ENCODE data around the gene CAV3.

Gene CAV3

GRCh38 chr3:8736436-8736835 is 2.8 kb downstream of the CAV3 start:
- DNase-seq, result no peak

- DNase-seq, result no peak
Measured at GRCh38 chr3:8737301-8737700, 3.7 kb downstream of the CAV3 start.

GRCh38 chr3:8737823-8738222 is 4.2 kb downstream of the CAV3 start:
- no peak for DNase-seq

GRCh38 chr3:8738639-8739038 is 5.0 kb downstream of the CAV3 start:
- DNase-seq, result no peak

- peak; percentile 55 for DNase-seq
Measured at GRCh38 chr3:8739757-8740504, 6.3 kb downstream of the CAV3 start.

GRCh38 chr3:8741581-8742261 is 8.1 kb downstream of the CAV3 start:
- DNase-seq, result no peak

- no peak for DNase-seq
Measured at GRCh38 chr3:8743021-8743601, 9.5 kb downstream of the CAV3 start.

GRCh38 chr3:8743911-8744310 is 10.3 kb downstream of the CAV3 start:
- no peak for DNase-seq

GRCh38 chr3:8745619-8746370 is 12.2 kb downstream of the CAV3 start:
- DNase-seq, result no peak

GRCh38 chr3:8746780-8747345 is 13.3 kb downstream of the CAV3 start:
- DNase-seq, result no peak

GRCh38 chr3:8749316-8749715 is 15.7 kb downstream of the CAV3 start:
- DNase-seq, result no peak

GRCh38 chr3:8752832-8753231 is 19.2 kb downstream of the CAV3 start:
- DNase-seq, result no peak

GRCh38 chr3:8755097-8755496 is 21.5 kb downstream of the CAV3 start:
- no peak for DNase-seq

- DNase-seq, result no peak
Measured at GRCh38 chr3:8755564-8756237, 22.1 kb downstream of the CAV3 start.

- DNase-seq, result no peak
Measured at GRCh38 chr3:8756671-8757070, 23.1 kb downstream of the CAV3 start.

- DNase-seq, result no peak
Measured at GRCh38 chr3:8757551-8758518, 24.2 kb downstream of the CAV3 start.

GRCh38 chr3:8759038-8759707 is 25.6 kb downstream of the CAV3 start:
- no peak for DNase-seq

GRCh38 chr3:8760091-8760490 is 26.5 kb downstream of the CAV3 start:
- no peak for DNase-seq

- DNase-seq, result no peak
Measured at GRCh38 chr3:8760506-8760905, 26.9 kb downstream of the CAV3 start.

- DNase-seq, result no peak
Measured at GRCh38 chr3:8761866-8762265, 28.3 kb downstream of the CAV3 start.

Measured in activated CD4-positive, alpha-beta T cell treated with anti-CD3 and anti-CD28 coated beads, Interleukin-10, Interleukin-2, amounts not matched to agents 100 ng/mL and 50 ng/mL, durations not matched to agents 16 hours and 8 hours (primary cell).